Psoas muscle (tissue), 8 donors: ENCODE data around the gene CD99. TPM values are rescaled to one million over a fixed set of nuclear protein-coding genes. Genes with fewer than 3 reads are reported as not detected.

Experiments
- ATAC-seq, 4 donors: fragments of 200-7000 bp; cut with Tn5 transposase; one replicate each; pipeline ENCODE4 v1.9.1; 2020; ENCODE audit warnings: moderate library complexity in 3 of 4, mild to moderate bottlenecking in 2 of 4
- DNase-seq, 2 donors: peaks; one replicate each; pipeline ENCODE4 v3.0.0-alpha.2; 2020
- H3K27ac ChIP-seq: fragments of 200-600 bp; one replicate; pipeline ENCODE4 v1.8.0; 2022
- H3K27me3 ChIP-seq, 3 donors: fragments of 200-600 bp in 1 of 3; one replicate each; pipeline versions ENCODE4 v1.6.1 to v1.8.0; 2013 to 2022; ENCODE audit warnings: low read length in 2 of 3, mild to moderate bottlenecking in 2 of 3, moderate library complexity in 1 of 3; ENCODE audit not compliant: insufficient read depth in 3 of 3
- H3K36me3 ChIP-seq, 2 donors: fragments of 200-600 bp in 1 of 2; one replicate each; pipeline versions ENCODE4 v1.6.1 to v1.8.0; 2013 to 2022; ENCODE audit warnings: low read depth in 1 of 2, mild to moderate bottlenecking in 1 of 2, moderate library complexity in 1 of 2; ENCODE audit not compliant: insufficient read depth in 1 of 2
- H3K4me1 ChIP-seq: fragments of 200-600 bp; one replicate; pipeline ENCODE4 v1.8.0; 2022
- H3K4me3 ChIP-seq: fragments of 200-600 bp; one replicate; pipeline ENCODE4 v1.8.0; 2022; ENCODE audit warnings: mild to moderate bottlenecking
- H3K9me3 ChIP-seq: fragments of 200-600 bp; one replicate; pipeline ENCODE4 v1.8.0; 2022
- WGBS, 3 donors: extraction: QIAGEN DNeasy Blood & Tissue Kit; methylation state at CpG; one replicate each; pipeline versions ENCODE4 v1.1.6 to v1.1.7; 2013; 5-methylcytosine and 5-hydroxymethylcytosine counted together
- intact Hi-C, 2 donors: fragments of 100-400 bp; cut with DNase I; formaldehyde crosslinking; loops; one replicate each; pipeline versions ENCODE4 v1.11.0 to v1.14.2; 2022
- polyA plus RNA-seq, 3 donors: library from polyadenylated mRNA; stranded (reverse); fragments of 200-250 nt; gene quantifications; one replicate each; pipeline ENCODE4 v1.2.3, GENCODE V29; 2013
- total RNA-seq, 4 donors: library from RNA; stranded (reverse); fragmentation: NEBNext Ultra II Directional in 2 of 4; extraction: Animal tissue kit (Norgen Biotek cat#: 25700) in 2 of 4; gene quantifications; one replicate each; pipeline versions ENCODE4 v1.2.1 to v1.2.4, GENCODE V29; 2021 to 2023
- TF ChIP-seq, protein P1 (sequence below): fragments of 200-600 bp; IDR thresholded peaks from one replicate; pipeline ENCODE4 v1.8.0; 2022; ENCODE audit warnings: antibody characterized with exemption
- donor health status: healthy with polysubstance abuse.
- donor health status: DM: no; HTN: no; CAD: no; lungs with moderate emphysema.
- donor health status: Bipolar disorder and iron deficiency.
- donor health status: healthy.
- donor health status: DM: yes; HTN: yes; CAD: no.
- donor health status: DM: no; HTN: no; CAD: no.
- donor health status: DM: no; HTN: no; CAD: no.
- donor health status: DM: yes; HTN: yes; CAD: no.

CD99 gene
- total and polyA plus RNA-seq, 7 donors: 118 to 239 (median 128) TPM

GRCh38 chrX:2700405-2701320, 9.6 kb downstream of the CD99 start:
- intact Hi-C loops: loop anchor here in 1 of 2 donors (5.0 kb wide), 1 partner anchor 947 kb away; no protein-coding TSS in a partner anchor
- H3K9me3 ChIP-seq: no peaks in the 10 kb centered on the region
- TF ChIP-seq, protein P1, sequence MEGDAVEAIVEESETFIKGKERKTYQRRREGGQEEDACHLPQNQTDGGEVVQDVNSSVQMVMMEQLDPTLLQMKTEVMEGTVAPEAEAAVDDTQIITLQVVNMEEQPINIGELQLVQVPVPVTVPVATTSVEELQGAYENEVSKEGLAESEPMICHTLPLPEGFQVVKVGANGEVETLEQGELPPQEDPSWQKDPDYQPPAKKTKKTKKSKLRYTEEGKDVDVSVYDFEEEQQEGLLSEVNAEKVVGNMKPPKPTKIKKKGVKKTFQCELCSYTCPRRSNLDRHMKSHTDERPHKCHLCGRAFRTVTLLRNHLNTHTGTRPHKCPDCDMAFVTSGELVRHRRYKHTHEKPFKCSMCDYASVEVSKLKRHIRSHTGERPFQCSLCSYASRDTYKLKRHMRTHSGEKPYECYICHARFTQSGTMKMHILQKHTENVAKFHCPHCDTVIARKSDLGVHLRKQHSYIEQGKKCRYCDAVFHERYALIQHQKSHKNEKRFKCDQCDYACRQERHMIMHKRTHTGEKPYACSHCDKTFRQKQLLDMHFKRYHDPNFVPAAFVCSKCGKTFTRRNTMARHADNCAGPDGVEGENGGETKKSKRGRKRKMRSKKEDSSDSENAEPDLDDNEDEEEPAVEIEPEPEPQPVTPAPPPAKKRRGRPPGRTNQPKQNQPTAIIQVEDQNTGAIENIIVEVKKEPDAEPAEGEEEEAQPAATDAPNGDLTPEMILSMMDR: no peak
- no peaks in the 10 kb centered on the region for H3K27me3 ChIP-seq
- no peak overlapping the region for H3K4me3 ChIP-seq
- H3K36me3 ChIP-seq: no peaks in the 10 kb centered on the region
- H3K4me1 ChIP-seq: peaks cover 66% of the 10 kb centered on the region
- DNase-seq (no peak), ATAC-seq (no peak)
- WGBS, 3 donors: 97 to 98% (median 98%) methylated on average over 9 of the region's 9 CpGs
- H3K27ac ChIP-seq: no peak overlapping the region

GRCh38 chrX:2701600-2701999, 10.5 kb downstream of the CD99 start:
- Histone ChIP-seq H3K9me3 (no peaks in the 10 kb centered on the region), H3K4me3 (no peak overlapping the region), H3K36me3 (no peaks in the 10 kb centered on the region), H3K27me3 (no peaks in the 10 kb centered on the region), H3K27ac (peak overlapping the region; percentile 67), H3K4me1 (peaks cover 69% of the 10 kb centered on the region)
- 19 to 45% (median 37%) methylated on average over 6 of the region's 6 CpGs for WGBS, 3 donors
- intact Hi-C loops: loop anchor here in 1 of 2 donors (5.0 kb wide), 1 partner anchor 946 kb away; no protein-coding TSS in a partner anchor
- TF ChIP-seq, protein P1: no peak
- ATAC-seq: peak; percentile 58 to 81 (median 68)
- DNase-seq: peak in 1 of 2 donors; percentile 67

DNA sequence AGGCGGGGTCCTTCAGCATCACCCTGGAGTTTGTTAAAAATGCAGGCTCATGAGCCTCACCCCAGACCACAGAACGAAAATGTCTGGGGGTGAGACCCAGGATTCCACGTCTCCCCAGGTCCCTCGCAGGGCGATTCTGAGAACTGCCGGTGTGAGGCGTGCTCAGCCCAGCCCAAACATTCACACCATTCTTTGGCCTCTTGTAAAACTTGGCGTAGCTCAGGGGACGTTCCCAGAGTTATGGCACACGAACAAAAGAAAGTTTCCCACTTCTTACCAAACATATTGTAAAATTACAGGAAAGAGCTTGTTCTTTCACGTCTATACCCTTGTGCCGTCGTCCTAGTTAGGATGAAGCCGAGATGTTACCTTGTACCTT, 12.9 kb downstream of the CD99 start:
- Histone ChIP-seq H3K9me3 (no peaks in the 10 kb centered on the region), H3K4me1 (peaks cover 57% of the 10 kb centered on the region), H3K36me3 (no peaks in the 10 kb centered on the region), H3K4me3 (peak overlapping the region; percentile 3), H3K27ac (peak overlapping the region; percentile 68), H3K27me3 (no peaks in the 10 kb centered on the region)
- TF ChIP-seq, protein P1: peak; percentile 36
- ATAC-seq (peak; percentile 56 to 79 (median 68)), DNase-seq (peak; percentile 40 to 70)
- intact Hi-C loops: loop anchor here in 1 of 2 donors (5.0 kb wide), 1 partner anchor 943 kb away; no protein-coding TSS in a partner anchor
- WGBS, 3 donors: 26 to 39% (median 35%) methylated on average over 14 of the region's 14 CpGs

- H3K9me3 ChIP-seq: no peaks in the 10 kb centered on the region
- intact Hi-C loops: no loop called here
- TF ChIP-seq, protein P1: no peak
- H3K4me1 ChIP-seq: peaks cover 69% of the 10 kb centered on the region
- H3K36me3 ChIP-seq: no peaks in the 10 kb centered on the region
- peak in 1 of 2 donors; percentile 57 for DNase-seq
- peak; percentile 41 to 78 (median 56) for ATAC-seq
- 26 to 56% (median 50%) methylated on average over 18 of the region's 18 CpGs for WGBS, 3 donors
- no peaks in the 10 kb centered on the region for H3K27me3 ChIP-seq
- peak overlapping the region; percentile 29 for H3K4me3 ChIP-seq
- H3K27ac ChIP-seq: peak overlapping the region; percentile 68
Observed at GRCh38 chrX:2705046-2705832, 14.1 kb downstream of the CD99 start.
